ENCODE results near the gene DDX27. TPM values are rescaled to one million over a fixed set of nuclear protein-coding genes. Genes with fewer than 3 reads are reported as not detected.

DDX27 gene
- polyA plus RNA-seq, 6 donors from 2014 or later, result 32.6 to 76.5 (median 46.7) TPM

Other genes starting within 250 kb of the DDX27 start
- gene CSE1L, start 173.1 kb upstream of the DDX27 start, polyA plus RNA-seq (ENCODE audit: low read depth in 6 of 6), result 10 to 100 TPM in 5 of 6 donors, 1 to 10 TPM in 1; 7.2 to 22.0 (median 19.2) TPM
- 10 to 100 TPM; 26.1 to 42.9 (median 31.3) TPM for gene STAU1, start 31.1 kb upstream of the DDX27 start, polyA plus RNA-seq (ENCODE audit: low read depth in 6 of 6)
- 10 to 100 TPM; 18.2 to 41.8 (median 22.7) TPM for gene ZNFX1, start 58.6 kb downstream of the DDX27 start, polyA plus RNA-seq (ENCODE audit: low read depth in 6 of 6)